ENCODE data around the gene TMEM54.

Gene TMEM54

GRCh38 chr1:32865639-32866405 is 35.4 kb downstream of the TMEM54 start:
- DNase-seq (ENCODE audit: low read depth), result no peak
- TF ChIP-seq MAX (IDR thresholded peaks at IDR 0.05; ENCODE audit: low read depth, low read length) (no peak), MYC (IDR thresholded peaks at IDR 0.05; ENCODE audit: low read depth, low read length) (no peak), POLR2A (IDR thresholded peaks at IDR 0.05; ENCODE audit: extremely low read depth, insufficient read length) (no peak), CTCF (IDR thresholded peaks at IDR 0.05; ENCODE audit: low read depth, low read length) (no peak)
- H3K4me3 ChIP-seq (ENCODE audit: low read depth, low read length), result no peak overlapping the region

GRCh38 chr1:32864375-32865019 is 36.7 kb downstream of the TMEM54 start:
- no peak overlapping the region for H3K4me3 ChIP-seq (ENCODE audit: low read depth, low read length)
- no peak for DNase-seq (ENCODE audit: low read depth)
- TF ChIP-seq MYC (IDR thresholded peaks at IDR 0.05; ENCODE audit: low read depth, low read length) (no peak), MAX (IDR thresholded peaks at IDR 0.05; ENCODE audit: low read depth, low read length) (no peak), POLR2A (IDR thresholded peaks at IDR 0.05; ENCODE audit: extremely low read depth, insufficient read length) (no peak), CTCF (IDR thresholded peaks at IDR 0.05; ENCODE audit: low read depth, low read length) (no peak)

DNA sequence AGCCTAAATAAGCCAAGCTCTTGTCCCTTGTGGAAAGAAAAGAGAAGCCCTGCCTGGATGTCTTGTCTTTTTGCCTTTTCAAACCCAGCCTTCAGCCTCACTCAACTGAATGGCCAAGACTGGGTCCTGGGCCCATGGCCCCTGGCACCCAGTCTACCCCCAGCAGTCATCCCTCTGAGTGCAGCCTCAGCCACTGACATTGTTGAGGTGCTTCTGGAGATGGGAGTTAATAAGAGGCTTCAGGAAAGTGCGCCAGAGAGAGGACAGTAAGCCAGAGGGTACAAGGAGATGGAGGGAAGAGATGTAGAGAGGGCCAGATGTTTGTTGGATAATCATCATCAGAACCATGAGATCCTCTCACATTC is 37.3 kb downstream of the TMEM54 start:
- no peak for DNase-seq (ENCODE audit: low read depth)
- TF ChIP-seq MAX (IDR thresholded peaks at IDR 0.05; ENCODE audit: low read depth, low read length) (no peak), CTCF (IDR thresholded peaks at IDR 0.05; ENCODE audit: low read depth, low read length) (no peak), POLR2A (IDR thresholded peaks at IDR 0.05; ENCODE audit: extremely low read depth, insufficient read length) (no peak), MYC (IDR thresholded peaks at IDR 0.05; ENCODE audit: low read depth, low read length) (no peak)

DNA sequence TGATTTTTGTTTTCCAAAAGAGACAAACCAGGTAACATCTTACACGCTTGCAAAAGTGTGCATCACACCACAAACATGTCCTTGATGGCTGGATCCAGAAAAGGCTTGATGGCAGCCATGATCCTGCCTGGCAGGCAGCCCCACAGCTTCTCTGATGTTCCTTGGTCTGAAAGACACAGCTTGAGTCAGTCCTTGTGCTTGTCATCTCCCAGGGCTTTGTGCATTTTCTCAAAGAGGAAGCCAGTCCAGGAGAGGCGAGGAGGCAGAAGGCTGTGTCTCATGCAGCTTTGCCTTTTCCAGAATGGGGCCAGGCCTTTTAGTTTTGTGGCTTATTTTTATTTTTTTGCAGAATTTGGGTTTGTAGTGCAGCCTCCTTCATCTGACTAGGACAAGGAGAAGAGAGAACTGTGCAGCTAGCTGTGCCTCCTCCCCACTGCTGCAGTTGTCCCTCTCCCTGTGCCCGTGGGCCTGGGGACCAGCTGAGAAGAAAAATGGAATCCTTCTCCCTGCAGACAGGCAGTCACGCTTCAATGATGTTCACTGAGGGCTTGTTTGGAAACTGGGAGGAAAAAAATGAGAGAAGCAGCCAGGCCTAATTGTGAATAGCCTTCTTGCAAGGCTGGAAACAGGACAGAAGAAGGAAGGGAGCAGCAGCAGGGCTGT is 37.8 kb downstream of the TMEM54 start:
- no peak overlapping the region for H3K4me3 ChIP-seq (ENCODE audit: low read depth, low read length)
- TF ChIP-seq MAX (IDR thresholded peaks at IDR 0.05; ENCODE audit: low read depth, low read length), result no peak
- TF ChIP-seq MYC (IDR thresholded peaks at IDR 0.05; ENCODE audit: low read depth, low read length), result no peak
- TF ChIP-seq POLR2A (IDR thresholded peaks at IDR 0.05; ENCODE audit: extremely low read depth, insufficient read length), result no peak
- TF ChIP-seq CTCF (IDR thresholded peaks at IDR 0.05; ENCODE audit: low read depth, low read length), result no peak
- no peak for DNase-seq (ENCODE audit: low read depth)

More for the DNA sequence above, 37.3 kb downstream of the TMEM54 start:
- H3K4me3 ChIP-seq (ENCODE audit: low read depth, low read length), result no peak overlapping the region

DNA sequence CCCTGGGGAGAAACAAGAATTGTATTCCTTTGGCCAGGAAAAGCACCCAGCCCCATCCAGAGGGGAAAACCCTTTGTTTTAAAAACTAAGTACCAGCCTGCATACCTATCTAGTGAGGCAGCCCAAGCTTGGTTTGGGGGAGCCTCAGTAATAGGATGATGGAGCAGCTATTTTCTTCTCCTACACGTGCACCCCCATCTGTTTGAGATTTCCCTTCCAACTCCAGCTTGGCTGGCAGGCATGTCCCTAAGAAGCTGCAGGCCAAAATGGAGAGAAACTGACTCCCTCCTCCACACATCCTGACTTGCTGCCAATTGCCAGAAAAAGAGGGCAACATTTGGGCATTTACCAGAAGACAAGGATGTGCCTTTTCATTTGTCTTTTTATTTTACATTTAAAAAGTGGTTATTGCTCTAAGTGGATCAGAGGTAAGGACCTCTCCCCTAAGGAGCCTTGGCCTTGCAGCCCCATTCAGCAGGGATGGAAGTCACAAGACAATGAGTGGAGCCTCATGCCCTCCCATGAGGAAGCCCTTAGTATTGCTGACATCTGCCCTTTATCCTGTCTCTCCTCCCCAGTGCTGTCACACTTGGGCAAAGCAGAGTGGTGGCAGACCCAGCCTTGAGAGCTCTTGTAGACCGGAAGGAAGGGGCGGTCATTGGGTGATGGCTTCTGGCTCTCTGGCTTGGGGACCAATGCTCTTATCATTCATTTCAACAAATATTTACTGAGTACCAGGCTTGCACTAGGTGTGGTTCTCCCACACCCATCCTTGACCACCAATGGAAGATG is 39.1 kb downstream of the TMEM54 start:
- no peak for TF ChIP-seq MYC (IDR thresholded peaks at IDR 0.05; ENCODE audit: low read depth, low read length)
- TF ChIP-seq MAX (IDR thresholded peaks at IDR 0.05; ENCODE audit: low read depth, low read length), result no peak
- no peak for TF ChIP-seq CTCF (IDR thresholded peaks at IDR 0.05; ENCODE audit: low read depth, low read length)
- H3K4me3 ChIP-seq (ENCODE audit: low read depth, low read length), result no peak overlapping the region
- DNase-seq (ENCODE audit: low read depth), result no peak

Measured in NB4 (cell line).